GM15510 (cell line): Measurements from ENCODE around the gene ERH.
A peak's percentile ranks its signal among the peaks of the same experiment; 100 is the strongest.

Experiments
- POLR2A ChIP-seq: IDR thresholded peaks from 3 replicates; pipeline ENCODE4 v1.6.1; 2011; ENCODE audit warnings: borderline replicate concordance; ENCODE audit not compliant: insufficient read length; ENCODE audit errors: extremely low read depth

Gene ERH

GRCh38 chr14:69398053-69398817, at the start of gene ERH, which contains the start of gene SLC39A9:
TSS of gene ERH (minus strand) at chr14:69398299. CDS start at chr14:69398233, 66 bp downstream.
TSS of gene SLC39A9 (plus strand) at chr14:69398692. CDS start at chr14:69399370, 678 bp downstream.
- TF ChIP-seq POLR2A = peak; percentile 78

GRCh38 chr14:69443296-69443805, 45.3 kb upstream of the ERH start:
- TF ChIP-seq POLR2A = no peak

- peak; percentile 39 for TF ChIP-seq POLR2A
Measured at GRCh38 chr14:69441948-69442347, 43.8 kb upstream of the ERH start.

- TF ChIP-seq POLR2A = no peak
Measured at GRCh38 chr14:69439521-69440270, 41.6 kb upstream of the ERH start.

GRCh38 chr14:69432364-69432763, 34.3 kb upstream of the ERH start:
- TF ChIP-seq POLR2A = no peak

GRCh38 chr14:69430306-69430939, 32.3 kb upstream of the ERH start:
- no peak for TF ChIP-seq POLR2A

GRCh38 chr14:69429643-69430042, 31.5 kb upstream of the ERH start:
- TF ChIP-seq POLR2A = no peak

- TF ChIP-seq POLR2A = no peak
Measured at GRCh38 chr14:69428289-69428998, 30.3 kb upstream of the ERH start.

- no peak for TF ChIP-seq POLR2A
Measured at GRCh38 chr14:69427596-69427995, 29.5 kb upstream of the ERH start.

- no peak for TF ChIP-seq POLR2A
Measured at GRCh38 chr14:69424149-69424923, 26.2 kb upstream of the ERH start.

GRCh38 chr14:69423279-69423678, 25.2 kb upstream of the ERH start:
- no peak for TF ChIP-seq POLR2A

- TF ChIP-seq POLR2A = no peak
Measured at GRCh38 chr14:69413483-69413882, 15.4 kb upstream of the ERH start.

GRCh38 chr14:69408331-69408960, 10.3 kb upstream of the ERH start:
- TF ChIP-seq POLR2A = no peak
